Stimulated activated CD4-positive, alpha-beta T cell treated with anti-CD3 and anti-CD28 coated beads, Interleukin-12 subunit alpha, Interleukin-12 subunit beta, amount 100 ng/mL, for 4 hours (primary cell): ENCODE results near the gene VWA8.
"Not testable (repeated sequence)": the region's sequence is repeated elsewhere in the genome, so short reads cannot be mapped to it uniquely, and the experiment has no call there.

Source experiments
- DNase-seq: peaks from one replicate; pipeline ENCODE4 v3.0.0-alpha.2; 2020

VWA8 gene

GRCh38 chr13:41639955-41640780, 320.7 kb downstream of the VWA8 start:
- DNase-seq = no peak

- no peak for DNase-seq
Observed at GRCh38 chr13:41639237-41639904, 321.5 kb downstream of the VWA8 start.

- no peak for DNase-seq
Observed at GRCh38 chr13:41637586-41637985, 323.3 kb downstream of the VWA8 start.

GRCh38 chr13:41637032-41637431, 323.9 kb downstream of the VWA8 start:
- not testable (repeated sequence) for DNase-seq

GRCh38 chr13:41636590-41636989, 324.3 kb downstream of the VWA8 start:
- not testable (repeated sequence) for DNase-seq

- no peak for DNase-seq
Observed at GRCh38 chr13:41634407-41634806, 326.5 kb downstream of the VWA8 start.

- DNase-seq = no peak
Observed at GRCh38 chr13:41633776-41634175, 327.1 kb downstream of the VWA8 start.

GRCh38 chr13:41631296-41631965, 329.5 kb downstream of the VWA8 start:
- DNase-seq = no peak

GRCh38 chr13:41627425-41627824, 333.5 kb downstream of the VWA8 start:
- DNase-seq = no peak

GRCh38 chr13:41624041-41624440, 336.9 kb downstream of the VWA8 start:
- DNase-seq = no peak

GRCh38 chr13:41622432-41623429, 338.2 kb downstream of the VWA8 start:
- DNase-seq = no peak

GRCh38 chr13:41621716-41622431, 339.0 kb downstream of the VWA8 start:
- no peak for DNase-seq

- not testable (repeated sequence) for DNase-seq
Observed at GRCh38 chr13:41617633-41618032, 343.3 kb downstream of the VWA8 start.

- no peak for DNase-seq
Observed at GRCh38 chr13:41616151-41616550, 344.8 kb downstream of the VWA8 start.

GRCh38 chr13:41615528-41615855, 345.4 kb downstream of the VWA8 start:
- no peak for DNase-seq

- no peak for DNase-seq
Observed at GRCh38 chr13:41614671-41615527, 346.0 kb downstream of the VWA8 start.

GRCh38 chr13:41613984-41614661, 346.8 kb downstream of the VWA8 start:
- no peak for DNase-seq

- no peak for DNase-seq
Observed at GRCh38 chr13:41613471-41613870, 347.4 kb downstream of the VWA8 start.

GRCh38 chr13:41611385-41611784, 349.5 kb downstream of the VWA8 start:
- no peak for DNase-seq

- DNase-seq = no peak
Observed at GRCh38 chr13:41610404-41610803, 350.5 kb downstream of the VWA8 start.
